ENCODE results near the gene TMEM117.
"Not testable (repeated sequence)": the region's sequence is repeated elsewhere in the genome, so short reads cannot be mapped to it uniquely, and the experiment has no call there.

TMEM117 gene

GRCh38 chr12:44099486-44099885 lies 263.6 kb downstream of the TMEM117 start:
- DNase-seq (ENCODE audit: low read depth) = no peak

DNA sequence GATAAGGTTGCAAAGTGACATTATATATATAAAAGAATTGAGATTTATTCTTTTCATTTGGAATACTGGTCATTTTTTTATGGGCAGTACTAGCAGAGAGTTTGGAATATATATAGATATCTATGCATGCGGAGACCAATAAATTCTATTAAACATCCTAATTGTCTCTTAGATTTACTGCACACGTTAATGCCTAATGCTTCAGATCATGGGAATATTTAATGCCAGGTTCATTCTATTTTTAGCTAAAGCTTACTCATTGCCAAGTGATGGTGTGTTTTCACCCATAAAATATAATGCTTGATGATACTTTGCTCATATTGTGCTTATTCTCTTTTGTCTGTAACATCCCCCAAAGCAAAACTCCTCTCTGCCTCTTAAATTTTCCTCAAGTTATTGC lies 264.4 kb downstream of the TMEM117 start:
- DNase-seq (ENCODE audit: low read depth) = no peak

DNA sequence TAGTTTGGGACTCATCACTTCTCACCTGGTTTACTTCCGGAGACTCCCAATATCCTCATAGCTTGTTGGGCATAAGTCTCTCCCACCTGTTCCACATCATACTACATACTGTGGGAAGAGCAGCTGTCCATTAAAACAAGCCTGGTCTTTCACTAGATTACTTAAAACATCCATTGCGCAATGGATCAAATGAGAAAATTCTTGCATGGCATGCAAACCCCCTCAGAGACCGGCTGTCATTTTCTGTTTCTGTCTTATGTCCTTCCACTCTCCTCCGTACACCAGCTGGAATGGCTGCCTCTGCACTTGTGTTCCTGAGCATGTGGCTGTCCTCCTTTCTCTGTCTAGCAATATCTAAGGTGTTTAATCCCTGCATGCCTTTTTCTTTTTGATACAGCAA lies 265.6 kb downstream of the TMEM117 start:
- no peak for DNase-seq (ENCODE audit: low read depth)

DNA sequence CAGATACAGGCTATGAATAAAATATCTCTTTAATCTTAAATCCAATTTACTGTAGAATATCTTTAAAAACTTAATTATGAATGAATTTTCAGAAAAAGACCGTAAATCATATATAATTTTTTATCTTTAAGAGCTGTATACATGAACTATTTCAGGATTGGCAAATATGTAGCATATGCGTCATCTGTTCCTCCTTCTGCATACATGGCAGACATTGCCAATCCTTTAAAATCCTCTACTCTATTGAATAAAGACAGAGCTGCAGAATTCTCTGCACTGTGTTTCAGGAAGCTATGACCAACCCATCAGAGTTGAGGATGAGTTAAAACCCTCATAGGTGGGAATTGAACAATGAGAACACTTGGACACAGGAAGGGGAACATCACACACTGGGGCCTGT lies 279.0 kb downstream of the TMEM117 start:
- no peak for DNase-seq (ENCODE audit: low read depth)

- no peak for DNase-seq (ENCODE audit: low read depth)
Measured at GRCh38 chr12:44117337-44117736, 281.5 kb downstream of the TMEM117 start.

GRCh38 chr12:44118946-44119345 lies 283.1 kb downstream of the TMEM117 start:
- no peak for DNase-seq (ENCODE audit: low read depth)

DNA sequence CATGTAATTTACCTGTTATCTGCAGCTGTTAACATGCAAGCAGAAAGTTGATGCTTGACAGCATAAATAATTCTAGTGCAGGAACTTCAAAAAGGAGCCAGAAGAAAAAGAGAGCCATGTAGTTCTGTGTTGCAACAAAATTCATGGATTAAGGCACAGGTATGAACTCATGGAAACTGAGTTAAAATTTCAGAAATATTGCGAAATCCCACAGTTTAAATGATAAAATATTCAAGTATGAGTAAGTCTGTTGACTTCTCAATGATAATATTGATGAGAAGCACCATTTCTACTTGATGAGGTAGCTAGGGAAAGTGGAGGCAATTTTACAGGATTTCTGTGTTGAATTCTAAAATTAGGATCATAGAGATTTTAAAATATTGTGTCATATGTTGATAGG lies 290.9 kb downstream of the TMEM117 start:
- DNase-seq (ENCODE audit: low read depth) = no peak

GRCh38 chr12:44127966-44128710 lies 292.3 kb downstream of the TMEM117 start:
- no peak for DNase-seq (ENCODE audit: low read depth)

- no peak for DNase-seq (ENCODE audit: low read depth)
Measured at GRCh38 chr12:44143175-44143574, 307.3 kb downstream of the TMEM117 start.

- no peak for DNase-seq (ENCODE audit: low read depth)
Measured at GRCh38 chr12:44148936-44149335, 313.1 kb downstream of the TMEM117 start.

- no peak for DNase-seq (ENCODE audit: low read depth)
Measured at GRCh38 chr12:44154128-44154527, 318.2 kb downstream of the TMEM117 start.

- no peak for DNase-seq (ENCODE audit: low read depth)
Measured at GRCh38 chr12:44155358-44155757, 319.5 kb downstream of the TMEM117 start.

GRCh38 chr12:44157359-44157758 lies 321.5 kb downstream of the TMEM117 start:
- no peak for DNase-seq (ENCODE audit: low read depth)

DNA sequence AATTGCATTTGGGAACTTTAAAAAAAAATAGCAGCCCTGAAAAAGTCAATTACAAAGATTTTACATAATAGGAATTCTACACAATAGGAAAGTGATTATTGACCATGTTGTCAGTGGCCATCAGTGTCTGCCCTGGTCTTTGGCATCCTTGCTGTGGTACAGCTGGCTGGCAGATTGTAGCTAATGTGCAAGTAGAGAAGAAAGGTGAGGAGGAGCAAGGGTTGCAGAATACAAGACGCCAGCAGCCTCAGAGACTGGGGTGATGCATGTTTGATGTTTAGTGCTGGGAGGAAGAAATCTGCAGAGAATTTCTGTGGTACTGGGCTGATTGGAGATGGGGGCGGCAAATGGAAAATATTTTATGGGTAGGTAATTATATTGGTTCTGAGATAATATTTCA lies 322.9 kb downstream of the TMEM117 start:
- DNase-seq (ENCODE audit: low read depth) = no peak

DNA sequence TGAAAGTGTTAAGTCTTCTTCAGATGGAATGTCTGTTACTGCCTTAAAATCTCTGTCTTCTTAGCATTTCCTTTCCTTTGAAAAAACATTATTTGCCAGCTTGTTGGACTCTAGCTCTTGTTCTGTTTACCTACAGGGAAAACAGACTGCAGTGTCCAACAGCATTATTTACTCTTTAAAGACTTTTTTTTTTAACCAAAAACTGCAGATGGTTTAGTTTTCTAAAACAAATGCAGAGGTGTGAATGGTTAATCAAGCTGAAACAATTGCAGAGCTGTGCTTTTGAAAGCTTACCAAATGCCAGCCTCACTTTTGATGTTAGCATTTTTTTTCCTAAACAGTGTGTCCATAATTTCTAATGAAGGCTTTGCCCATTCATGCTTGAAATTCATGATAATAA lies 323.3 kb downstream of the TMEM117 start:
- no peak for DNase-seq (ENCODE audit: low read depth)

- DNase-seq (ENCODE audit: low read depth) = no peak
Measured at GRCh38 chr12:44159862-44160261, 324.0 kb downstream of the TMEM117 start.

DNA sequence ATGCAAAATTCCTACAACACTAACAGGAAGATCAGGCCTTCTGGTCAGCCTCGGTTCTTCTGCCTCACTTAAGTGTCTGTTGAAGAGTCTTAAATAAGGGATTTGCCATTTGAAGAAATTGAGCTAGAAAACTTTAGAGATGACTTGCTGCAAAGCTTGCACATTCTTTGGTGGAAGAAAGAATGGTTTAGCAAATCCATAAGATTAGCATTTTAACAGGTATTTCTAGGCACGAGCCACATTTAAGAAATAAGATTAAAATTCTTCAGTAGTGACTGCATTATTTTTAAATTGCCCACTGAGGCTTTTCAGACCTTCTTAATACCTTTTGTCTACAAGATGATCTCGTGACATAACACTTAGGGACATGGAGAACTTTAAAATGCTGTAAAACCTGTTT lies 327.1 kb downstream of the TMEM117 start:
- DNase-seq (ENCODE audit: low read depth) = no peak

- no peak for DNase-seq (ENCODE audit: low read depth)
Measured at GRCh38 chr12:44174053-44174452, 338.2 kb downstream of the TMEM117 start.

- DNase-seq (ENCODE audit: low read depth) = no peak
Measured at GRCh38 chr12:44184499-44185206, 348.8 kb downstream of the TMEM117 start.

DNA sequence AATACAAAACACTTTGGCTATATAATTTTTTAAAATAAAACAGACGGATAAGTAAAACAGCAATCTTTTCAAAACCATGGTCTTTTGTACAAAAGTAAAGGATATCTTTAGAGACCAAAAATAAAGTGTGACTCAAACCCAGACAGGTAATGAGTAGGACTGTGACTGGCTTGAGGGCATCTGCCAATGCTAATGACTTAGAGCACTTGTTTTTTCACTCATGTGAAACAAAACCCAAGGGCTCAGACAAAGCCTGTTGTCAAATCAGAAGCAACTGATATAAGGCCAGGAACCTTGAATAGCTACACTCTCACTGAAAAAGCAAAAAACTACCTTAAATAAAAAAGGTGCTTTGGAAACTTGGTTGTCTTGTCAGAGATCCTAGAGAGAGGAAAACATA lies 357.4 kb downstream of the TMEM117 start:
- no peak for DNase-seq (ENCODE audit: low read depth)

- DNase-seq (ENCODE audit: low read depth) = not testable (repeated sequence)
Measured at GRCh38 chr12:44195719-44196118, 359.8 kb downstream of the TMEM117 start.

DNA sequence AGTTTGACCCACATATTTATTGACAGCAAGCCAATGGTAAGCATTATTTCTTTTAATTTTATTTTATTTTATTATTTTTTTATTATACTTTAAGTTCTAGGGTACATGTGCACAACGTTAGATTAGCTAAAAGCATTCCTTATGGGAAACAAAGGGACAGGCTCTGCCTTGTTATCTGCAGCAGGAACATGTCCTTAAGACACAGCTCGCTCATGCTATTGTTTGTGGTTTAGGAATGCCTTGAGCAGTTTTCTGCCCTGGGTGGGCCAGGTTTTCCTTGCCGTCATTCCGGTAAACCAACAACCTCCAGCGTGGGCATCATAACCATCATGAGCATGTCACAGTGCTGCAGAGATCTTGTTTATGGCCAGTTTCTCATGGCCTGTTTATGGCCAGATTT lies 370.2 kb downstream of the TMEM117 start:
- no peak for DNase-seq (ENCODE audit: low read depth)

DNA sequence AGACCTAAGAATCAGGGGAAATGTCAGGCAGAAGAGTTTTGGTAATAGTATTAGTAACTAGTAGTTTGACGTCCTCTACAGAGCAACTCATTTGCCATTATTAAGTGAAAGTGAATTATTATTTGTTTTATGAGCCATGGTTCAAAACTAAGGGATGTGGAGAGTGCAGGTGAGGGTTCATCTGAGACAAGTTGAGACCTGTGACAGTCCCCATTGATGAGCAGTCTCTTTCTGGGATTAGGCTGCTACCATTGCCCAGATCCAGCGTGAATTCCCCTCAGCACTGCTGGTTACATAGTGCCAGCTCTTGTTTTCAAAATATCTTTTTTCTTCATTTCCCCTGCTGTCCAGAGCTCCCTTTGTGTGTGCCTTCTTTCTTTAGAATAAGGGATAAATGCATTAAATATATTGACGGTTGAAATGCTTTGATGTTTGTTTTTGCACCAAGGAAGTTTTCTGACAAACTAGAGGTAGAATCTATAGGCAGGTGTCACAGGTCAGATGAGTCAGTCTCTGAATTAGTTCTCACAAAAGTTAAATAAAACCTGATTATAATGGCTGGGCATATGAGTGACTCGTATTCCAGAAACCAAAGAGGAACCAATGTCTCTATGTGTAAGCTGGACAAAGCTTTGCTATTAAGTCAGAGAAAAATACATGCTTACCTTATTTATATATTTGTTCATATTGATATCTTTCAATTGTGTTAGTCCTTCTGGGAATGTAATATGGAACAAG lies 381.4 kb downstream of the TMEM117 start:
- DNase-seq (ENCODE audit: low read depth) = no peak

Data from stimulated activated CD8-positive, alpha-beta memory T cell treated with anti-CD3 and anti-CD28 coated beads, Interleukin-15, amount 100 ng/mL, for 24 hours (primary cell).